COLO668 (cell line): ENCODE measurements around the gene TBC1D5.
"Not testable (repeated sequence)": the region's sequence is repeated elsewhere in the genome, so short reads cannot be mapped to it uniquely, and the experiment has no call there.

ENCODE experiments used
- DNase-seq: peaks from one replicate; lab custom pipeline; 2025; ENCODE audit not compliant: unreplicated experiment; lab: John Stamatoyannopoulos, UW

Gene TBC1D5

DNA sequence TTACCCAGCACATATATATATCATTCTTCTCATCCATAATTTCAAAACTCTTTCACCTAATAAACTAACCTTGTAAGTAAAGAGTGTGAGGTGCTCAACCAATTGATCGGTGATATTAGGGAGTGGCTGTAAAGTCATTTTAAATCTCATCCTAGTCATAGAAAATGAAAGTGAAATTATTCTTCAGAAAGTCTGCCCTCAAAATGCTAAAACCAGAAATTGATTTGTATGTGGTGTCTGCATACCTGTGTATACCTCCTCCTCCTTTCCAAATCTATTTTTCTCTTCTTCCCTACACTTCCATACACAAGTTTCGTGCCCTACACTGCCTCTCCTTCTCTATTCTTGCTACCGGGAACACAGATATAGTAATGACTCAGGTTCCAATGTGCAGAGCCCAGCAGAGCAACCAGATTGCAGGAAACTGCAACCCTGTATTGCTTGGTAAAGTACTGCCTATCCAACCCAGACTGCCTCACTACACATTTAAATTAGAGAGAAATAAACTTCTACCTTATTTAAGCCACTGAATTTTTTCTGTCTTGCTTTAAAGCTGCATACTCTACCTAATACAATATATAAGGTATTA lies 7.4 kb upstream of the TBC1D5 start:
- no peak for DNase-seq

DNA sequence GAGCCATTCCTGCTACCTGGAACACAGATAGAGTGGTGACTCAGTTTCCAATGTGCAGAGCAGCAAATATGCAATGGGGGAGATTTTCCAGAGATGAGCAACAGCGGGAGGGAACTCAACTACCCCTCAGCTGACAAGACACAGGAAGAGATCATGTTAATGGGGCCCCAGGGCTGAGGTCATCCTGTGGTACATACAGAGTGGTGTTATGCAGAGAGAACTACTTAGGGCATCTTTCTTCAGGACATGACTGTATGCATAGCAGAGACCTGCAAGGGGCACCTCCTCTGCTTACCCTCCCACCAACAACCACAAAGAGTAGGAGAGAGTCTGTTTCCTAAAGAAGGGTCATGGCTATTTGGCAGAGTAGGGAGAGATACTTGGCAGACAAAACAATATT lies 6.8 kb upstream of the TBC1D5 start:
- DNase-seq = no peak

DNA sequence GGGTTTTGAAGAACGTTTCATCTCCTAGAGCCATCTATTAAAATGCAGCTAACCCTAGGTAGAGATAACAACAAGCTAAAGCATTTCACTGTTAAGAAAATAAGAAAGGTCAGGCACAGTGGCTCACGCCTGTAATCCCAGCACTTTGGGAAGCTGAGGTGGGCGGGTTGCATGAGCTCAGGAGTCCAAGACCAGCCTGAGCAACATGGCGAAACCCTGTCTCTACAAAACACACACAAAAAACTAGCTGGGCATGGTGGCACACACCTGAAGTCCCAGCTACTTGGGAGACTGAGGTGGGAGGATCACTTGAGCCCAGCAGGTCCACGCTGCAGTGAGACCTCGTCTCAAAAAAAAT lies 5.4 kb upstream of the TBC1D5 start:
- DNase-seq = no peak

DNA sequence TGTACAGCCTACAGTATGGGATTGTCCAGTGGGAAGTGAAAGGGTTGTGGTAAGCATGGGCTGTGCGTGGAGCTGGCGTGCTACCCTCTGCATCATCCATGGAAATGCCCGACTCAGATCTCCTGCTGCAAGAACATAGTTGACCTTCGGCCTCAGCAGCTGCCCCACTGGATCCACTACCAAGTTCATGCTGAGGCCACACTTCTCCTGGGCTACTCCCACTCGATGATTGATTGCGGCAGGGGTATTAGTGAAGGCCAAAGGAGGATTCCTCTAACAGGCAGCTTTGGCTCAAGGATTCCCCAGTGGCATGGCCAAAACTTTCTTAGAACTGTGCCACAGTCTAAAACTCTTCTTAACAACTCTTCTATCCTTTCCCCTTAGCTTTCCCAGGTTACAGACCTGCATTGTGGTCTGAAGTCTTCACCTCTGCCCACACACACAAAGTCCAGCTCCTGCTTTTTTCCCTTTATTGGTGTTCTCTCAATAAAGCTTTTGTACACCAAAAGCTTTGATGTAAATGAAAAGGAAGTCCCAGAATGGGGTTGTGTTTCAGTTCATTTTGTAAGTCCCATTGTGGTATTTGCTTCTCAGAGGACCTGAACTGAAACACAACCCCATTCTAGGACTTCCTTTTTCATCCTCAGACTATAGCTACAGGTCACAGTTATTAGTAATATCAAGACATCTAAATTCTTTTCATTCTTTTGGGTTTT lies 4.9 kb upstream of the TBC1D5 start:
- no peak for DNase-seq

DNA sequence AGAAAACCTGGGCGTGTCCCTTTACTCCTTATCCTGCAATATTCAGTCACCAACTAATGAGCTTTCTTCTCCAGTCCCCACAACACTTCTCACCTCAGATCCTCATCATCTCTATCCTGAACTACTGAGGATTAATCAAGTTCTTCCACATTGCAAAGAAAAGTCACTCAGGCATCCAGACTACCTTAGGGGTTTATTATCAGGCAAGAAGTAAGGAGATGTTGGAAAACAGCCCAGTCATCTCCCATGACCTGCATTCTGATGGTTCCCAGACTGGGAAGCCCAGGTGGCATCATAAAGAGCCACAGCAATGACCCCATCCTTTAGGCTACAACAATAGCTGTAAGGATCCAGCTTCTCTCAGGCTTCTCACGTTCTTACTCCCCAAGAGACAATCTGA lies 3.5 kb upstream of the TBC1D5 start:
- DNase-seq = no peak

DNA sequence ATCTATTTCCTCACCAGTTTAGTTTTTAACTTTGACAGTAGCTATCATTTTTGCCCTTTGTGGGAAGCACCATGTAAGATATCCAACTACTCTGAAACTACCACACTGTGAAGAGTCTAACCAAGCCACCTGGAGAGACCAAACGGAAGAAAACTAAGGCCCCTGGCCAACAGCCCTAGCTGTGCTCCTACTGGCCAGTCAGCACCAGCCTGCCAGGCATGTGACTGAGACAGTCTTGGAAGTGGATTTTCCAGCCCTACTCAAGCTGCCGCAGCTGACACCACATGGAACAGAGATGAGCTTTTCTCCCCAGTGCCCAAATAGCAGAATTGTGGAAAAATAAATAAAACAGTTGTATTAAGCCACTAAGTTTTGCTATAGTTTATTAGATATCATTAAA lies 2.9 kb upstream of the TBC1D5 start:
- no peak for DNase-seq

DNA sequence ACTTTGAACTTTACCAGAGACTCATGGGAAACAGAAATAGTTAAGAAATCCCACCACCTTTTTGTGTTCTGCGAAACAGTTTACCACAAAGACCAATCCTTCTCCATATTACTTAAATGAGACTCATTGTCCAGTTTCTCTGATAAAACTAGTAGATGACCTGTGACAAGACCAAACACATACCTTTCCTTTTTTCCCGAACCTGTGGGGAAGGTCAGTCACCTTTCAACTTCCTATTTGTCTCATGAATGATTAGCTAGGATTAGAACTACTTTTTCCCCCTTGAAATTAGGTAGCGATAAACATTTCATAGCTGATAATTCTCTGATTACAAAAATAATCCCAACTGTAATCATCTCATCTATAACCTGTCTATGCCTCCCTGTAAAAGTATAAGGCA lies 2.3 kb upstream of the TBC1D5 start:
- no peak for DNase-seq

DNA sequence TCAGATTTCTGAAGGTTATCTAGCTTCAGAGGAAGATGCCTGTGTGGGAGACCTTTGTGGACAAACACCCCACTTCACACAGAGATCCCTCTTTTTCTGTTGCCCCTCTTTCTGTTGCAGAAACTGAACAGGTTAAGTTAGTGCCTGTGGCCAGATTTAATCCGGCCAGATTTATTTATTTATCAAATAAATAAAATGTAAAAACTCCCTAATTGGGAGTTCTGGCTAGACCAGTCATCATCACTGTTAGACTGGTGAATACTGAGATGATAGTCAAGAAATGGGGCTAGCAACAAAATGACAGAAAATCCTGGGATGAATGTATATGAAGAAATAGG lies 1.2 kb upstream of the TBC1D5 start:
- no peak for DNase-seq

DNA sequence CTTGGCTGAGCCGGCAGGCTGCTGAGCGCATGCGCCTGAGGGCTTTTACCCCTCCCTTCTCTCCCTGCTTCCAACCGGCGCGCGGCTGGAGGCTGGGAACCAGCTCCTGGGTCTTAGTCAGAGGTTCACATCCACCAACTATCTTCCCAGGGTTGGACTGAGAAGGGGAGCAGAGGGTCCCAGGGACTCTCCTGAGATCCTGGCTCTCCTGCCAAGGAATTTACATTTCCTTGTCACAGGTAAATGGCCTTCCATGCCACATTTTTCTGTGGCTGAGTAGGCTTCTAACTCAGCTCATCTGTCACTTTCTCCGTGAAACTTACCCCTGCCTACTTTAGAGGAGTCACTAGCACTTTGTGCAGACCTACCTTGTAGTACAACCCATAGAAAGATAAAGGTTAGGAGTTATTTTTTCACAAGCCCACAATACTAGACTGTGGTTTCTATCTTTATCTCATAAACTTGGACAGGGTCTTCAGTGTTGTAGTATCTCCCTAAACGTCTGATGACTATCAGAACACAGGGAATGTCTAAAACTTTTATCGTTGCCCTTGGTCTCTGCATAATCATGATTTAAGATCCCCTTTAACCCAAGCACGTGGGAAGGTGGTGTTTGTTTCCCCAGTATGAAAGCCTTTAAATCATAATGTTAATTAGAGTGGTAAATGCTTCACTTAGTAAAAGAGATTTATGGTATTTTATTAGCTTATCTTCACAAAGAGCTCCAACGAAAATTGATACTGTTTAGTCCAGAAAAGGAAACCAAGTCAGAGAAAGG lies 638 bp upstream of the TBC1D5 start:
- DNase-seq = no peak

DNA sequence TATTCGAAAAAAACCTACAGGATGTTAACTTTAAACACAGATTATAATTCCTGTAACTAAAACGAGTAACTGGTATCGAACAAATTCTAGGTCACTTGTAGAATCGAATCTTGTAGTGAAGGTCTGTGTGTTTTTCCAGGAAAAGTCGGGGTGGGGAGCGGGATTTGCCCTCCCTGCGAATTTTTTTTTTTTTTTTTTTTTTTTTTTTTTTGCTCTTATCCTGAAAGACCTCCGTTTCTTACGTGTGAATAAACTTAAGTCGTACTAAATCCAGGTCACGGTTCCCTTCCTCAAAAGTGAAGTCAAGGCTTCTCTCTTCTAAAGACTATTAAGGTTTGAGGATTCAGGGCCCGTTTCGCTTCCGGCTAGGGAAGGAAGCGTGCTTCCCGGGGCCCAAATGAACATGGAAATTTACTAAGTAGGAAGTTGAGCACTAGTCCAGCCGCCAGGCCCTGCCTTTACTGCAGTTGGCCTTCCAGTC lies 770 bp downstream of the TBC1D5 start:
- no peak for DNase-seq

DNA sequence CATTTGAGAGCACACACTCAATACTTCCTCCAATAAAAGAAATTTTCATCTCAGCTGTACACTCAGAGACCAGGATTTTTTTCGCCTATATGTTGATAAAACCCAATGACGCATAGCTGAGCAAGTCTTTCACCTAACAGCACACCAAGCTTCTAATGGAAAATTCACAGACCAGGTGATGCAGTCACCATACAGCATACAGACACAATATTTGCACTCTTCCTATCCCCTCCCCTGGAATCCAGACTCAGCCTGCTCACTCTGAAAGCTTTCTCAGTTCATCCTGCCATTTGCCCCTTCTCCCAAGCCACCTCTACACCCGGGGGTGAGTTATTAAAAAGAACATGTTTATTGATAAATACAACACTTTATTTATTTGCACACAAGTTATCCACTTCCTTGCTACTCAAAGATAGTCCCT lies 1.7 kb downstream of the TBC1D5 start:
- DNase-seq = peak; percentile 19

DNA sequence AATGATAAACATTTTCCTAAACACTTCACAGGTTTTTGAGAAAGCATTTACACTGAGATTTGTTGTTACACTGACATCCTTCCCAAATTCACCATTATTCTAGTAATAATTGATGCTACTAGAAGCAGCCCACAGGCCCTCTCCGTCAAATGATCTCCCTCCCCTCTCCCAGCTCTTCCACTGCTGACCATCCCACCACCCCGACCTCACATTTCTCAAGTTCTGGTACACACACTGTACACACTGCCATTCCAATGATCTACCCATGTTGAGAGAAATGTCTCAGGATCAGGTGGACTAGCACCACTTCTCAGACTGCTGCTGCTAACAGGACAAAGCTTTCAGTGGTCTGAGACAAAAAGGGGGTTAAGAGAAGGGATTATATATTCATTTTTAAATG lies 3.5 kb downstream of the TBC1D5 start:
- DNase-seq = no peak

DNA sequence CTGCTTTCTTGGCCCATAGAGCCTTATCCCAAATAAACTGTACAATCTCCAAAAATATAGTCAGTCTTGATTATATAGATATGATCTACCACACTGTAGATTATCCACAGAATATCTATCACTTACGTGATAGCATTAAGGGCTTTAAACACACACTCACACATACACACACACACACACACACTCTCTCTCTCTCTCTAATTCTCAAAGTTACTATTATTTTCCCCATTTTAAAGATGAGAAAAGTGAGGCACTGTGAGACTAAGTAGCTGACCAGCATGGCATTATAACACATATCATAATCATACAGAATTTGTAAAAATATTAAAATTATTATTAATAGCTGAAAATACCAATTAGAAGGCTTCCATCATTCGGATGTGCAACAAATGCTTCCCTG lies 4.2 kb downstream of the TBC1D5 start:
- no peak for DNase-seq

DNA sequence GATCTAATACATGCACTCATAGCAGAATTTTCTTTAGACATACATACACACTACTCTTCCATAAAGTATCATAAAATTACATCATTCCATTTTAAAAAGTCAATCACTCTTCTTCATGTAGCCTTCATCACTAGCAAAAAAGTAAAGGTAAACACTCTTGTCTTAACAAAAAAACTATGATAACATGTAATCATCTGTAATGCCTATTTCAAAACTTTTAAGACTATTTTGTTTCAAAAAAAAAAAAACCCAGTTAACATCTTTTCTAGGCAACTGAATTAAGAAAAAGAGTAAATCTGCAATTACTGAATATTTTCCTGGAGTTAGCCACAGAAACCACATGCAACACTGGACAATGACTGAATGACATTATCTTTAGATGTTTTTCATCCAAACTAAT lies 4.8 kb downstream of the TBC1D5 start:
- no peak for DNase-seq

DNA sequence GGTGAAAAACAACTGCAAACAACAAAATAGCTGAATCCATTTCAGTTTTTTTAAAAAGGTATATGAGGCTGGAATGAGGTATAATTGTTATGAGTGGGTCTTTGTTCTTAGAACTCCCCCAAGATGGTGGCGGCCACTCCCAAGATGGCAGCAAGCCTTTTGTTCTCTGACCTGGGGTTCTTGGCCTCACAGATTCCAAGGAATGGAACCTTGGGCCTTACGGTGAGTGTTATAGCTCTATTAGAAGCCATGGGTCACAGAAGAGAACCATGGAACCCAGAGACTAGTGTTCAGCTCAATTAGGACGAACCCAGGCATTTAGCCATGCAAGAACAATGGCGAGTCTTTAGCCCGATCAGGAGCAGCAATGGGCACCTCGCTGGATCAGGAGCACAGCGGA lies 7.1 kb downstream of the TBC1D5 start:
- not testable (repeated sequence) for DNase-seq

DNA sequence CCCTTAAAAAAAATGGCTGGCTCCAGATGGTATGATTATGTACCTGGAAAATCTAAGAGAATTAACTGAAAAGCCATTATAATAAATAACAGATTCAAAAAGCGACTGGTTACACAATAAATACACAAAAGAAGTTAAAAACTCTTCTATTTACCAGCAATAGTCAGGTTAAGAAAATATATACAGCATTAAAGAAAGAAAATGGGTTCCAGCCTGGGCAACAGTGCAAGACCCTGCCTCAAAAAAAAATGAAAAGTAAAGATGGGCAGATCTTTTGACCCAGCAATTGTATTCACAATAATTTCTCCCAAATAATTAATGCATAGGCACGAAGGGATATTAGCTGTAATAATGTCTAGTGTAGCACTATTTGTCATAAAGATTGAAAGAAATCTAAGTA lies 8.7 kb downstream of the TBC1D5 start:
- no peak for DNase-seq

DNA sequence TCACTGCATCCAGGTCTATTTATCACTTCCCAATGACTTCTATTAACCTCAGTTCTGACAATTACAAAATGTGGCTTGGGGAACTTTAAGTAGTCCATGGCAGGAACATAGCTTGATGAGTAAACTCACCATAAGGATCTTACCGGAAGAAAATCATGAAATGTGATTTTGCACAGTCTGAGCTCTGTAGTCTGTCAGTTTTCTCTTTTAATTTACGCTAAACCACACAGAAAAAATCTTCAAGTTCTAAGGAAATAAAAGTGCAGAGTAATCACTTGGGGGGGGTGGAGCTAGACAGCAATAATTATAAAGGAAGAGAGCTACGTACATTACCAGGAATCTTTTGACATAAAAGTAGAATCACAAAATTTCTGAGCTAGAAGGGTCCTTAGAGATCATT lies 9.2 kb downstream of the TBC1D5 start:
- no peak for DNase-seq

DNA sequence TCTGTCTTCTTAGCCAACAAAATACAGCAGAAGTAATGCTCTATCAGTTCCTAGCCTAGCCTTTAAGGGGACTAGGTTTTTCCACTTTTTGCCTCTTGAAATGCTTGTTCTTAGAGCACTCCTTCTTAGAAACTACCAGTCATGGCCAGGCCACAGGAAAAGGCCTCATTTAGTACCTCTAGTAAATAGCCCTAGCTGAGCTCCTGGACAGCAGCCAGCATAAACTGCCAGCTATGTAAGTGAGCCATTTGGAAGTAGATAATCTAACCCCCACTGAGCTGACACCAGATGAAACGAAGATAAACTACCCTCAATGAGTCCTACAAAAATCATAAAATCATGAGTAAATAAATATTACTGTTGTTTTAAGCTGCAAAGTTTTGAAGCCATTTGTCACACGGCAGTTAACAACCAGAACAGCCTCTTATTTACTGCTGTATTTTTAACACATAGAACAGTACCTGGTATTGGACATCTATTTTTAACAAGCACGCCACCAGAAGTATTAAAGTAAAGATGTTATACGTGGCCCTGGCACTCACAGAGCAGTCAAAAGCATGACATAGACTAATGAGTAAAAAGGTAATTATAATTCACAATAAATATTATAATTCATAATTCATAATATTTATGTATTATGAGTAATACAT lies 12.0 kb downstream of the TBC1D5 start:
- DNase-seq = peak; percentile 34

DNA sequence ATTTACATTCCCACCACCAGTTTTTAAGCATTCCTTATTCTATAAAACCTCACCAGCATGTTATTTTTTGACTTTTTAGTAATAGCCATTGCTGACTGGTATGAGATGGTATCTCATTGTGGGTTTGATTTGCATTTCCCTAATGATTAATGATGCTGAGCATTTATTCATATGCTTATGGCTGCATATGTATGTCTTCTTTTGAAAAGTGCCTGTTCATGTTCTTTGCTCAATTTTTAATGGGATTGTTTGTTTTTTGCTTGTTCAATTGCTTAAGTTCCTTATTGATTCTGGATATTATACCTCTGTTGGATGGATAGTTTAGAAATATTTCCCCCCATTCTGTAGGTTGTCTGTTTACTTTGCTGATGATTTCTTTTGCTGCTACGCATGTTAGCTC lies 16.1 kb downstream of the TBC1D5 start:
- no peak for DNase-seq

DNA sequence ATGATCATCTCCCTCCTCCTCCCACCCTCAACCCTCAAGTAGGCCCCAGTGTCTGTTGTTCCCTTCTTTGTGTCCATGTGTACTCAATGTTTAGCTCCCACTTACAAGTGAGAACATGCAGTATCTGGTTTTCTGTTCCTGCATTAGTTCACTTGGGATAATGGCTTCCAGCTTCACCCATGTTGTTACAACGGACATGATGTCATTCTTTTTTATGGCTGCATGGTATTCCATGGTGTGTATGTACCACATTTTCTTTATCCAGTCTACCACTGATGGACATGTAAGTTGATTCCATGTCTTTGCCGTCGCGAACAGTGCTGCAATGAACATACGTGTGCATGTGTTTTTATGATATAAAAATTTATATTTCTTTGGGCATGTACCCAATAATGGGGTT lies 16.6 kb downstream of the TBC1D5 start:
- DNase-seq = not testable (repeated sequence)

DNA sequence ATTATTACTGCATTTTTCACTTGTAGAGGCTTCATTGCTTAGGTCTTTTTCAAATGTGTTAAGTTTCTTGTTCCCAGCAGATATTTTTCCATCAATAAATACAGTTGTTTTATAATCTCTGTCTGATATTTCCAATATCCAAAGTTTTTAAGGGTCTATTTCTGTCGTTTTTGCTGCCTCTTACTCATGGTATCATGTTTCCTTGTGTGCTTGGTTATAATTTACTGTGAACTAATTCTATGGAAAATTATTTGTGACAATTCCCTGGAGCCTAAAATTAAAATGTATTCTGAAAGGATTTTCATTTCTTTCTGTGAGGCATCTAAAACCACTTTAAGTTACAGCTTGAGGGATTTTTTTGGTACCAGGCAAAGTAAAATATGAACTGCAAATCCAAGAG lies 17.5 kb downstream of the TBC1D5 start:
- no peak for DNase-seq

DNA sequence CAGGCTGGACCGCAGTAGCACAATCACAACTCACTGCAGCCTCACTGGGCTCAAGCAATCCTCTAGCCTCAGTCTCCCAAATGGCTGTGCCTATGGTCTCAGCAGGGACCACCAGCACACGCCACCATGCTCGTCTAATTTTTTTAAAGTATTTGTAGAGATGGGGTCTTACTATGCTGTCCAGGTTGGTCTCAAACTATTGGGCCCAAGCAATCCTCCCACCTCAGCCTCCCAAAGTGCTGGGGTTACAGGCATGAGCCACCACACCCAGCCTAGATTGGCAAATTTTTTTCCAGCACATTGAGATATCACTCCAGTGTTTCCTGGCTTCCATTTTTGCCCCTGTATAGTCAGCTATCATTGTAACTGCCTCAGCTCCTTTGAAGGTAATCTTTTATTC lies 18.3 kb downstream of the TBC1D5 start:
- no peak for DNase-seq
